GM23338 (cell line): ENCODE results near the gene CD38. TPM values are rescaled to one million over a fixed set of nuclear protein-coding genes. Genes with fewer than 3 reads are reported as not detected.

ENCODE experiments used
- ATAC-seq: fragments of 200-7000 bp; cut with Tn5 transposase; 3 replicates; pipeline ENCODE4 v1.9.1; 2020
- DNase-seq: peaks from one replicate; pipeline ENCODE4 v3.0.0-alpha.2; 2015; ENCODE audit warnings: low spot score
- H2AFZ ChIP-seq: fragments of 200-600 bp; sonication (generic); 2 replicates; pipeline ENCODE4 v1.8.0; 2016; ENCODE audit warnings: antibody characterized with exemption, mild to moderate bottlenecking, moderate library complexity
- H3F3A ChIP-seq: fragments of 200-600 bp; sonication (generic); replicated peaks from 2 replicates; pipeline ENCODE4 v1.8.0; 2017; ENCODE audit warnings: antibody characterized with exemption, mixed run types, low read depth
- H3K27ac ChIP-seq: fragments of 200-600 bp; sonication (generic); 2 replicates; pipeline ENCODE4 v1.6.1; 2016; ENCODE audit warnings: low read depth
- H3K27me3 ChIP-seq: fragments of 200-600 bp; sonication (generic); 2 replicates; pipeline ENCODE4 v1.8.0; 2016; ENCODE audit warnings: mild to moderate bottlenecking, mixed run types, moderate library complexity; ENCODE audit not compliant: insufficient read depth
- H3K36me3 ChIP-seq: fragments of 200-600 bp; sonication (generic); 2 replicates; pipeline ENCODE4 v1.8.0; 2016; ENCODE audit warnings: mild to moderate bottlenecking; ENCODE audit not compliant: insufficient read depth
- H3K4me1 ChIP-seq: fragments of 200-600 bp; sonication (generic); 2 replicates; pipeline ENCODE4 v1.8.0; 2016; ENCODE audit warnings: mild to moderate bottlenecking, moderate library complexity; ENCODE audit not compliant: insufficient read depth
- H3K4me2 ChIP-seq: fragments of 200-600 bp; sonication (generic); 2 replicates; pipeline ENCODE4 v1.7.1; 2017; ENCODE audit warnings: mixed run types
- H3K4me3 ChIP-seq: fragments of 200-600 bp; sonication (generic); 2 replicates; pipeline ENCODE4 v1.6.1; 2016; ENCODE audit warnings: mixed run types
- H3K79me2 ChIP-seq: fragments of 200-600 bp; sonication (generic); replicated peaks from 2 replicates; pipeline ENCODE4 v1.8.0; 2017; ENCODE audit warnings: mild to moderate bottlenecking; ENCODE audit not compliant: insufficient read depth
- H3K9me2 ChIP-seq: fragments of 200-600 bp; sonication (generic); 2 replicates; pipeline ENCODE4 v1.8.0; 2017; ENCODE audit not compliant: insufficient read depth
- H4K20me1 ChIP-seq: fragments of 200-600 bp; sonication (generic); replicated peaks from 2 replicates; pipeline ENCODE4 v1.8.0; 2017; ENCODE audit warnings: mild to moderate bottlenecking; ENCODE audit not compliant: insufficient read depth
- H3K27ac Mint-ChIP-seq: 2 replicates; pipeline ENCODE4 v1.8.0; 2020; ENCODE audit warnings: inconsistent platforms, mild to moderate bottlenecking, moderate library complexity, mixed read lengths
- H3K27me3 Mint-ChIP-seq: 3 replicates; pipeline ENCODE4 v1.8.0; 2022; ENCODE audit warnings: low read depth, mild to moderate bottlenecking, moderate library complexity, mixed read lengths, inconsistent platforms; ENCODE audit not compliant: insufficient read depth, poor library complexity
- H3K36me3 Mint-ChIP-seq: 3 replicates; pipeline ENCODE4 v1.8.0; 2021; ENCODE audit warnings: low read depth, mild to moderate bottlenecking, inconsistent platforms, moderate library complexity, mixed read lengths
- H3K4me1 Mint-ChIP-seq: 3 replicates; pipeline ENCODE4 v1.8.0; 2020; ENCODE audit warnings: mild to moderate bottlenecking, inconsistent platforms, mixed read lengths
- H3K4me3 Mint-ChIP-seq: 3 replicates; pipeline ENCODE4 v1.8.0; 2021; ENCODE audit warnings: moderate library complexity, mild to moderate bottlenecking, inconsistent platforms, mixed read lengths
- H3K9me3 Mint-ChIP-seq: 3 replicates; pipeline ENCODE4 v1.8.0; 2020; ENCODE audit warnings: moderate library complexity, mild to moderate bottlenecking, inconsistent platforms, mixed read lengths
- CREB1 ChIP-seq: fragments of 250-450 bp; sonication (Bioruptor Pico); IDR thresholded peaks from 2 replicates; pipeline ENCODE4 v1.5.0; 2020; ENCODE audit warnings: low read depth, mild to moderate bottlenecking, moderate library complexity
- CTCF ChIP-seq, 2 experiments: fragments of 200-600 bp in 1 of 2; sonication (generic) in 1 of 2; conservative IDR thresholded peaks; 2 replicates each; pipeline versions ENCODE4 v1.5.1 to v1.6.1; 2016 to 2017; ENCODE audit warnings: antibody characterized with exemption in 2 of 2, low read depth in 2 of 2, mild to moderate bottlenecking in 2 of 2, moderate library complexity in 1 of 2
- ETS1 ChIP-seq: IDR thresholded peaks from 2 replicates; pipeline ENCODE4 v1.6.1; 2016; ENCODE audit warnings: antibody characterized with exemption
- EZH2 ChIP-seq: fragments of 200-600 bp; sonication (generic); IDR thresholded peaks from one replicate; pipeline ENCODE4 v1.8.0; 2017; ENCODE audit warnings: antibody characterized with exemption, mild to moderate bottlenecking, low read depth; ENCODE audit not compliant: unreplicated experiment
- EZH2phosphoT487 ChIP-seq: fragments of 200-600 bp; sonication (generic); IDR thresholded peaks from one replicate; pipeline ENCODE4 v1.8.1; 2018; ENCODE audit warnings: antibody characterized with exemption; ENCODE audit not compliant: unreplicated experiment
- JUNB ChIP-seq: IDR thresholded peaks from one replicate; pipeline ENCODE4 v1.6.1; 2016; ENCODE audit warnings: antibody characterized with exemption; ENCODE audit not compliant: unreplicated experiment
- NANOG ChIP-seq: IDR thresholded peaks from 2 replicates; pipeline ENCODE4 v1.6.1; 2016; ENCODE audit warnings: antibody characterized with exemption, borderline replicate concordance
- POLR2AphosphoS5 ChIP-seq: IDR thresholded peaks from 2 replicates; pipeline ENCODE4 v1.6.1; 2016; ENCODE audit warnings: antibody characterized with exemption, low read depth
- REST ChIP-seq: IDR thresholded peaks from one replicate; pipeline ENCODE4 v1.6.1; 2018; ENCODE audit warnings: antibody characterized with exemption; ENCODE audit not compliant: unreplicated experiment
- STAT1 ChIP-seq: IDR thresholded peaks from one replicate; pipeline ENCODE4 v1.6.1; 2016; ENCODE audit warnings: antibody characterized with exemption; ENCODE audit not compliant: unreplicated experiment
- ZNF114 ChIP-seq: fragments of 250-450 bp; sonication (Bioruptor Pico); IDR thresholded peaks from 2 replicates; pipeline ENCODE4 v1.5.0; 2020; ENCODE audit warnings: mild to moderate bottlenecking, moderate library complexity
- ZNF331 ChIP-seq: fragments of 250-450 bp; sonication (Bioruptor Pico); IDR thresholded peaks from 2 replicates; pipeline ENCODE4 v1.5.0; 2020; ENCODE audit warnings: low read depth, mild to moderate bottlenecking, moderate library complexity
- ZNF462 ChIP-seq: fragments of 250-450 bp; sonication (Bioruptor Pico); IDR thresholded peaks from 2 replicates; pipeline ENCODE4 v1.5.0; 2020; ENCODE audit warnings: mild to moderate bottlenecking, moderate library complexity
- polyA plus RNA-seq: library from polyadenylated mRNA; unstranded; fragments of >200 nt; fragmentation: Nextera tagmentation; extraction: Ambion mirVana; gene quantifications from 2 replicates; pipeline ENCODE4 v1.2.1, GENCODE V29; 2016
- total RNA-seq: library from RNA; depleted of rRNA; stranded (reverse); fragments of >200 nt; shearing (Covaris generic); gene quantifications from 2 replicates; pipeline ENCODE4 v1.2.3, GENCODE V29; 2014

CD38 gene
- total and polyA plus RNA-seq, 2 experiments from 2014 or later, result 0.17 to 0.24 TPM

GRCh38 chr4:15769202-15769601 is 8.9 kb upstream of the CD38 start:
- Mint-ChIP-seq H3K36me3 (no peaks in the 10 kb centered on the region), H3K4me1 (0 out of 3 replicates have a peak, but pooled peaks cover 2% of the 10 kb centered on the region), H3K27me3 (peaks cover 8% of the 10 kb centered on the region), H3K27ac (no peak overlapping the region), H3K9me3 (no peaks in the 10 kb centered on the region; the same call in 2 of the 3 replicates), H3K4me3 (no peak overlapping the region)
- no peaks in the 10 kb centered on the region for H4K20me1 ChIP-seq
- no peaks in the 10 kb centered on the region for H3F3A ChIP-seq
- no peaks in the 10 kb centered on the region for H3K36me3 ChIP-seq
- DNase-seq (no peak), ATAC-seq (no peak)
- H2AFZ ChIP-seq, result no peak overlapping the region
- H3K4me2 ChIP-seq, result no peak overlapping the region
- H3K27me3 ChIP-seq, result no peaks in the 10 kb centered on the region
- no peak overlapping the region for H3K27ac ChIP-seq
- no peaks in the 10 kb centered on the region for H3K4me1 ChIP-seq
- no peak overlapping the region for H3K4me3 ChIP-seq
- H3K9me2 ChIP-seq, result no peaks in the 10 kb centered on the region
- no peak for TF ChIP-seq POLR2AphosphoS5
- no peak for TF ChIP-seq STAT1
- no peak for TF ChIP-seq JUNB
- no peak for TF ChIP-seq EZH2
- no peak for TF ChIP-seq CREB1
- no peak for TF ChIP-seq ZNF114
- no peak for TF ChIP-seq REST
- TF ChIP-seq NANOG, result no peak
- TF ChIP-seq CTCF (conservative IDR thresholded peaks at IDR 0.05; ENCODE audit: low read depth in 2 of 2), result no peak
- TF ChIP-seq ETS1, result no peak
- TF ChIP-seq ZNF462 (CRISPR knock-in tag), result no peak
- TF ChIP-seq ZNF331, result no peak
- TF ChIP-seq EZH2phosphoT487, result no peak
- no peaks in the 10 kb centered on the region for H3K79me2 ChIP-seq
